AG04449 (cell line): ENCODE measurements around the gene TRAF7.
A peak's percentile ranks its signal among the peaks of the same experiment; 100 is the strongest.

Experiments
- CTCF ChIA-PET: fragments of 350-600 bp; formaldehyde crosslinking; extraction: SDS; loops from one replicate; lab custom pipeline; 2021; ENCODE audit warnings: antibody characterized with exemption; lab: Yijun Ruan, JAX
- POLR2A ChIA-PET: fragments of 400-600, 350-600 bp; formaldehyde crosslinking; extraction: SDS; loops from one replicate; lab custom pipeline; 2020; ENCODE audit warnings: antibody characterized with exemption, inconsistent platforms; lab: Yijun Ruan, JAX
- DNase-seq: peaks from one replicate; pipeline ENCODE4 v3.0.0-alpha.2; 2010; ENCODE audit warnings: low read depth, low spot score
- H3K4me3 ChIP-seq: 2 replicates; pipeline ENCODE4 v1.5.1; 2011; ENCODE audit warnings: low read depth, mild to moderate bottlenecking, control low read depth, low read length
- TF ChIP-seq, protein P1 (sequence below): IDR thresholded peaks from one replicate; pipeline ENCODE4 v1.5.1; 2011; ENCODE audit warnings: mild to moderate bottlenecking, moderate library complexity, low read length, control low read depth, inconsistent platforms; ENCODE audit not compliant: insufficient read depth; ENCODE audit errors: missing control alignments

The TRAF7 gene

GRCh38 chr16:2148714-2149629, 6.6 kb upstream of the TRAF7 start:
- ChIA-PET POLR2A (interaction anchor here (0.9 kb wide), 1 partner anchor 184 kb away, joined by 3 read pairs; the partner anchor contains the start of gene RPS2), CTCF (interaction anchor here (6.7 to 10.0 kb wide), 2 partner anchors 9 to 127 kb away, joined by 57 to 135 read pairs; partner anchors contain the start of gene NPW)
- peak overlapping the region; percentile 48 for H3K4me3 ChIP-seq
- TF ChIP-seq, protein P1, sequence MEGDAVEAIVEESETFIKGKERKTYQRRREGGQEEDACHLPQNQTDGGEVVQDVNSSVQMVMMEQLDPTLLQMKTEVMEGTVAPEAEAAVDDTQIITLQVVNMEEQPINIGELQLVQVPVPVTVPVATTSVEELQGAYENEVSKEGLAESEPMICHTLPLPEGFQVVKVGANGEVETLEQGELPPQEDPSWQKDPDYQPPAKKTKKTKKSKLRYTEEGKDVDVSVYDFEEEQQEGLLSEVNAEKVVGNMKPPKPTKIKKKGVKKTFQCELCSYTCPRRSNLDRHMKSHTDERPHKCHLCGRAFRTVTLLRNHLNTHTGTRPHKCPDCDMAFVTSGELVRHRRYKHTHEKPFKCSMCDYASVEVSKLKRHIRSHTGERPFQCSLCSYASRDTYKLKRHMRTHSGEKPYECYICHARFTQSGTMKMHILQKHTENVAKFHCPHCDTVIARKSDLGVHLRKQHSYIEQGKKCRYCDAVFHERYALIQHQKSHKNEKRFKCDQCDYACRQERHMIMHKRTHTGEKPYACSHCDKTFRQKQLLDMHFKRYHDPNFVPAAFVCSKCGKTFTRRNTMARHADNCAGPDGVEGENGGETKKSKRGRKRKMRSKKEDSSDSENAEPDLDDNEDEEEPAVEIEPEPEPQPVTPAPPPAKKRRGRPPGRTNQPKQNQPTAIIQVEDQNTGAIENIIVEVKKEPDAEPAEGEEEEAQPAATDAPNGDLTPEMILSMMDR: no peak
- DNase-seq: no peak

GRCh38 chr16:2149630-2150417, 5.8 kb upstream of the TRAF7 start:
- TF ChIP-seq, protein P1: no peak
- peak overlapping the region; percentile 18; the same call in 1 of the 2 replicates for H3K4me3 ChIP-seq
- DNase-seq: no peak
- ChIA-PET POLR2A (interaction anchor here (0.9 kb wide), 1 partner anchor 185 kb away, joined by 3 read pairs; the partner anchor contains the start of gene RPS2), CTCF (interaction anchor here (5.9 to 6.7 kb wide), 2 partner anchors 10 to 147 kb away, joined by 38 to 57 read pairs; no protein-coding TSS in a partner anchor)

- H3K4me3 ChIP-seq: no peak overlapping the region
- no peak for DNase-seq
- CTCF ChIA-PET: interaction anchor here (0.9 to 6.7 kb wide), 5 partner anchors 10 to 222 kb away, joined by 4 to 57 read pairs (median 4); partner anchors contain the start of gene ECI1
Measured at GRCh38 chr16:2150418-2151187, 5.0 kb upstream of the TRAF7 start.

GRCh38 chr16:2151188-2152091, 4.1 kb upstream of the TRAF7 start:
- no peak for DNase-seq
- POLR2A ChIA-PET: interaction anchor here (0.7 to 1.7 kb wide), 4 partner anchors 11 to 140 kb away, joined by 3 to 4 read pairs (median 4); partner anchors contain the start of genes NTHL1 and TSC2
- CTCF ChIA-PET: interaction anchor here (0.9 to 6.7 kb wide), 5 partner anchors 11 to 223 kb away, joined by 4 to 57 read pairs (median 4); partner anchors contain the start of gene ECI1
- TF ChIP-seq, protein P1: no peak
- H3K4me3 ChIP-seq: peak overlapping the region; percentile 15

More at GRCh38 chr16:2150418-2151187, 5.0 kb upstream of the TRAF7 start:
- TF ChIP-seq, protein P1: peak; percentile 2
- POLR2A ChIA-PET: interaction anchor here (0.7 to 1.7 kb wide), 3 partner anchors 95 to 139 kb away, joined by 3 to 4 read pairs (median 3); partner anchors contain the start of genes NTHL1 and TSC2
